DMS153 treated with DMSO at 0.1 percent for 48 hours (cell line): Measurements from ENCODE around the gene NR3C2.

Source experiments
- DNase-seq: peaks from one replicate; lab custom pipeline; 2025; ENCODE audit not compliant: unreplicated experiment; lab: John Stamatoyannopoulos, UW

Gene NR3C2

GRCh38 chr4:148266921-148267320 is 175.3 kb downstream of the NR3C2 start:
- no peak for DNase-seq

GRCh38 chr4:148266240-148266639 is 176.0 kb downstream of the NR3C2 start:
- no peak for DNase-seq

GRCh38 chr4:148265627-148266026 is 176.6 kb downstream of the NR3C2 start:
- DNase-seq: no peak

- no peak for DNase-seq
These were observed 178.4 kb downstream of the NR3C2 start for GRCh38 chr4:148263802-148264201.

- no peak for DNase-seq
These were observed 179.1 kb downstream of the NR3C2 start for GRCh38 chr4:148263127-148263526.

- DNase-seq: no peak
These were observed 180.4 kb downstream of the NR3C2 start for GRCh38 chr4:148261848-148262247.

GRCh38 chr4:148259841-148260240 is 182.4 kb downstream of the NR3C2 start:
- no peak for DNase-seq

- DNase-seq: no peak
These were observed 183.7 kb downstream of the NR3C2 start for GRCh38 chr4:148258535-148258934.

GRCh38 chr4:148255344-148255720 is 186.9 kb downstream of the NR3C2 start:
- DNase-seq: no peak

GRCh38 chr4:148254621-148255343 is 187.4 kb downstream of the NR3C2 start:
- DNase-seq: no peak

GRCh38 chr4:148253768-148254167 is 188.4 kb downstream of the NR3C2 start:
- DNase-seq: no peak

GRCh38 chr4:148248824-148249223 is 193.4 kb downstream of the NR3C2 start:
- DNase-seq: no peak

GRCh38 chr4:148245015-148245414 is 197.2 kb downstream of the NR3C2 start:
- no peak for DNase-seq

GRCh38 chr4:148243837-148244236 is 198.4 kb downstream of the NR3C2 start:
- DNase-seq: no peak

GRCh38 chr4:148240241-148240640 is 202.0 kb downstream of the NR3C2 start:
- DNase-seq: no peak

GRCh38 chr4:148239494-148239985 is 202.7 kb downstream of the NR3C2 start:
- no peak for DNase-seq

GRCh38 chr4:148238811-148239493 is 203.3 kb downstream of the NR3C2 start:
- no peak for DNase-seq

- DNase-seq: no peak
These were observed 204.1 kb downstream of the NR3C2 start for GRCh38 chr4:148238086-148238485.

GRCh38 chr4:148235809-148236208 is 206.4 kb downstream of the NR3C2 start:
- no peak for DNase-seq

- DNase-seq: no peak
These were observed 212.4 kb downstream of the NR3C2 start for GRCh38 chr4:148229798-148230197.

- DNase-seq: no peak
These were observed 213.2 kb downstream of the NR3C2 start for GRCh38 chr4:148229028-148229427.

- DNase-seq: no peak
These were observed 215.1 kb downstream of the NR3C2 start for GRCh38 chr4:148227147-148227546.

GRCh38 chr4:148226341-148226740 is 215.9 kb downstream of the NR3C2 start:
- no peak for DNase-seq
